Osteocyte (in vitro differentiated cells): Measurements from ENCODE around the gene CTNNA1. TPM values are rescaled to one million over a fixed set of nuclear protein-coding genes. Genes with fewer than 3 reads are reported as not detected.
A peak's percentile ranks its signal among the peaks of the same experiment; 100 is the strongest.
"Not testable (repeated sequence)": the region's sequence is repeated elsewhere in the genome, so short reads cannot be mapped to it uniquely, and the experiment has no call there.

Source experiments
- DNase-seq: peaks from one replicate; pipeline ENCODE4 v3.0.0; 2021; ENCODE audit warnings: mixed read lengths; ENCODE audit not compliant: unreplicated experiment; ENCODE audit errors: extremely low spot score
- H3K27ac Mint-ChIP-seq: one replicate; pipeline ENCODE4 v1.8.0; 2021; ENCODE audit warnings: mild to moderate bottlenecking, mixed read lengths; ENCODE audit not compliant: unreplicated experiment
- H3K27me3 Mint-ChIP-seq: one replicate; pipeline ENCODE4 v1.8.0; 2021; ENCODE audit warnings: mixed read lengths; ENCODE audit not compliant: unreplicated experiment
- H3K36me3 Mint-ChIP-seq: one replicate; pipeline ENCODE4 v1.8.0; 2021; ENCODE audit warnings: mixed read lengths; ENCODE audit not compliant: unreplicated experiment
- H3K4me1 Mint-ChIP-seq: one replicate; pipeline ENCODE4 v1.8.0; 2021; ENCODE audit warnings: mixed read lengths; ENCODE audit not compliant: unreplicated experiment
- H3K4me3 Mint-ChIP-seq: one replicate; pipeline ENCODE4 v1.8.0; 2021; ENCODE audit warnings: mild to moderate bottlenecking, moderate library complexity, mixed read lengths; ENCODE audit not compliant: unreplicated experiment
- H3K9me3 Mint-ChIP-seq: one replicate; pipeline ENCODE4 v1.8.0; 2021; ENCODE audit warnings: mixed read lengths; ENCODE audit not compliant: unreplicated experiment
- CTCF ChIP-seq: fragments of 200-600 bp; sonication (generic); IDR thresholded peaks from 2 replicates; pipeline ENCODE4 v1.5.0; 2021; ENCODE audit warnings: antibody characterized with exemption, mild to moderate bottlenecking, moderate library complexity
- long read RNA-seq: library from polyadenylated mRNA; unstranded; transcript quantifications from one replicate; pipeline ENCODE4 v2.0.0, GENCODE V29; 2021
- total RNA-seq: library from RNA; stranded (reverse); gene quantifications from 2 replicates; pipeline ENCODE4 v1.2.1, GENCODE V29; 2021

CTNNA1 gene
- 366 and 375 TPM in 2 replicates for total RNA-seq
- long read RNA-seq, transcript CTNNA1-230 (17 exons, 2,741 nt), result minor isoform, 6 of 2,979 reads
- long read RNA-seq, transcript CTNNA1-201 (18 exons, 3,756 nt), result major isoform, 2,536 of 2,979 reads
- long read RNA-seq, transcript CTNNA1-244 (19 exons, 3,831 nt), result minor isoform, 8 of 2,979 reads
- long read RNA-seq, partial matches to known transcripts, result 329 of 2,979 reads
- long read RNA-seq, other reads (novel, unspliced or antisense), result 97 of 2,979 reads

GRCh38 chr5:138752951-138753793, at the start of gene CTNNA1:
Gene CTNNA1 (plus strand): TSS chr5:138753425. CDS start chr5:138781925, 28,500 bp downstream.
- DNase-seq, result peak; percentile 90
- H3K9me3 Mint-ChIP-seq, result peaks cover 4% of the 10 kb centered on the region
- TF ChIP-seq CTCF, result no peak
- H3K27me3 Mint-ChIP-seq, result no peaks in the 10 kb centered on the region
- H3K36me3 Mint-ChIP-seq, result peaks cover 21% of the 10 kb centered on the region
- peak within 1 kb of the TSS; percentile 87 for H3K4me3 Mint-ChIP-seq
- peaks cover 35% of the 10 kb centered on the region for H3K4me1 Mint-ChIP-seq
- peak within 1 kb of the TSS; percentile 93 for H3K27ac Mint-ChIP-seq

GRCh38 chr5:138703777-138704176, 49.4 kb upstream of the CTNNA1 start:
- H3K36me3 Mint-ChIP-seq, H3K9me3 Mint-ChIP-seq, DNase-seq, H3K27ac Mint-ChIP-seq, H3K4me3 Mint-ChIP-seq, H3K27me3 Mint-ChIP-seq: not testable (repeated sequence)
- peaks cover 46% of the 10 kb centered on the region for H3K4me1 Mint-ChIP-seq

GRCh38 chr5:138705007-138705406, 48.2 kb upstream of the CTNNA1 start:
- no peaks in the 10 kb centered on the region for H3K36me3 Mint-ChIP-seq
- peaks cover 42% of the 10 kb centered on the region for H3K4me1 Mint-ChIP-seq
- DNase-seq, result no peak
- H3K27ac Mint-ChIP-seq, result peak overlapping the region; percentile 69
- peaks cover 4% of the 10 kb centered on the region for H3K27me3 Mint-ChIP-seq
- no peaks in the 10 kb centered on the region for H3K9me3 Mint-ChIP-seq
- H3K4me3 Mint-ChIP-seq, result no peak overlapping the region
- no peak for TF ChIP-seq CTCF

GRCh38 chr5:138705567-138705966, 47.7 kb upstream of the CTNNA1 start:
- no peak for DNase-seq
- H3K4me3 Mint-ChIP-seq, result no peak overlapping the region
- peak overlapping the region; percentile 69 for H3K27ac Mint-ChIP-seq
- no peaks in the 10 kb centered on the region for H3K36me3 Mint-ChIP-seq
- TF ChIP-seq CTCF, result no peak
- H3K4me1 Mint-ChIP-seq, result peaks cover 42% of the 10 kb centered on the region
- H3K9me3 Mint-ChIP-seq, result no peaks in the 10 kb centered on the region
- H3K27me3 Mint-ChIP-seq, result peaks cover 4% of the 10 kb centered on the region

- no peak for TF ChIP-seq CTCF
- DNase-seq, result no peak
- no peaks in the 10 kb centered on the region for H3K36me3 Mint-ChIP-seq
- peak overlapping the region; percentile 59 for H3K27ac Mint-ChIP-seq
- peaks cover under 1% of the 10 kb centered on the region for H3K27me3 Mint-ChIP-seq
- H3K4me3 Mint-ChIP-seq, result no peak overlapping the region
- H3K9me3 Mint-ChIP-seq, result no peaks in the 10 kb centered on the region
- peaks cover 42% of the 10 kb centered on the region for H3K4me1 Mint-ChIP-seq
Observed at GRCh38 chr5:138706655-138707480, 46.4 kb upstream of the CTNNA1 start.
